GM18861 (cell line): ENCODE data around the gene NID2.

ENCODE experiments used
- ATAC-seq: cut with Tn5 transposase; IDR thresholded peaks from one replicate; pipeline ENCODE4 v1.9.1; 2021; ENCODE audit not compliant: unreplicated experiment

The NID2 gene

DNA sequence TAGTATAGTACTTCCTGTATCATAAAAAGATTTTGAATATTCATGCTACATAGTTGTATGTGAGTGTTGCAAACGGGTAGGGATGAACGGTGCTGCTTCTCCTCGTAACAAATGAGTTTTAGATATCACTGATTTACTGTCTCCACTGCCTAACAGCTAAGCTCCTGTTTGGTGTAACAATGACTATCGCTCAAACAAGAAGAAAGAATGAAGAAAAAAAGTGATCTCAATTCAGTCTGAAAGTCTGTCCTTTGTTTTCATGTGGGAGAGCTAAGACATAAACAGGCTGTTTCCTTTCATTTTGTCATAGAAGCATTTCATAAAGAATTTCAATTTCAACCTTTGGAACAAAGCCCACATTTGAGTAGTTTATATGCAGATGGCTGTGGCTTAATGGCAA lies 105.6 kb downstream of the NID2 start:
- ATAC-seq: no peak

DNA sequence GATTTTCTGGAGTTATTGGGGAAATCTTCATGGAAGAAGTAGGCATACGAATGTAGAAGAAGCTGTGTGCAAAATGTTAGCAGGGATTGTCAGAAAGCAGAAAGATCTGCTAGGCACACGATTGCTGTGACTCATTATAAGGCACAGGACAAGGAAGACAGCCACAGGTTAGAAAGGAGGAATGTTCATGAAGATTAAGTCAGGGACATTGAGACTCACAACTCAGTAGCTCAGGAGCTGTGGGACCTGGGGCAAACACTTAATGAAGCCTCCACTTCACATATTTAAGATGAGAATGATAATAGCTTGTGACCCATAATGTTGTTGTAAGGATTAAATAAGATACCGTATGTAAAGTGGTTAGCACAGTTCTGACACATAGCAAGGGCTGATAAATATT lies 106.1 kb downstream of the NID2 start:
- no peak for ATAC-seq

DNA sequence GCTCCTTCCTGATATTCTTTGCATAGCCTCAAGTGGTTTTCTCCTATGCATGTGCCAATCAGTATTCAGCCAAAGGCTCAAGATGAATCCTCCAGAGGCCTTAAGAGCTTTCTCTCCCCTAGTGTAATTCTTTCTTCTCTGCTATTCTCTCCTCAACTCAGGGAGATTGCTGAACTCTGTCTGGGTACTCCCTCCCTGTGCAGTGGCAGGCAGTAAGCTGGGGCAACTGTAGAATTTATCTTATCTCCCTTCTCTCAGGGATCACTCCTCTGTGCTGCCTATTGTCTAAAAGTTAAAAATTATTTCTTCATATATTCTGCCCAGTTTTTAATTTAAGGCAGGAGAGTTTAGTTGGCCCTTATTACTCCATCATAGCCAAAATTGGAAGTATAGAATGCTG lies 108.0 kb downstream of the NID2 start:
- no peak for ATAC-seq

DNA sequence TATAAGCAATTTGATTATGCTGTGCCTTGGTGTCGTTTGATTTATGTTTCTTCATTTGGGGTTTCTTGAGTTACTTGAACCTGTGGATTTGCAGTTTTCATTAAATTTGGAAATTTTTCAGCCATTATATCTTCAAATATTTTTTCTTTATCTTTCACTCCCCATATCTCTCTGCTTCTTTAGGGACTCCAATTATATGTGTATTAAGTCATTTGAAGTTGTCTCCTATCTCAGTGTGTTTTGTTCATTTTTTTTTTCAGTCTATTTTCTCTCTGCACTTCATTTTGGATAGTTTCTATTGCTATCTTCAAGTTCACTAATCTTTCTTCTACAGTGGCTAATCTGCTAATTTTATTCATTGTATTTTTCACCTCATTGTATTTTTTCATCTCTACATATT lies 108.9 kb downstream of the NID2 start:
- ATAC-seq: no peak

DNA sequence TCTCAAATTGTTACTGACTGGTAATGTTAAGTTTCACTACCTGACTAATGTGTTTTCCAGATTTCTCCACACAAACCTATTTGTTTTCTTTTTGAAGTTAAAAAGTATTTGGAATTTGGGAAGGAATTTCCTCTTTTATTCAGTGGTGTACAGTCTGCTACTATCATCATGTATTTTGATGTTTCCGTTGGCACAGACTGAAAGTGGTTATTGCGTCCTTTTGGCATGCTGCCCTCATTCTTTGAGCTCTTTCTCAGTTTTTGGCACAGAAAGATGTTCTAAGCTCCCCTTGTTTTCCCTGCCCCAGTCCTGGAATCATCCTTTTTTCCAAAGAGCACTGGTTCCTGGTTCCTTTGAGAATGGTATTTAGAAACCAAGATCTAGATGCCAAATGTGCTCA lies 110.9 kb downstream of the NID2 start:
- no peak for ATAC-seq
